NCI-H1694 treated with DMSO at 0.1 percent for 48 hours (cell line): ENCODE results near the gene PTPRE.
A peak's percentile ranks its signal among the peaks of the same experiment; 100 is the strongest.
"Not testable (repeated sequence)": the region's sequence is repeated elsewhere in the genome, so short reads cannot be mapped to it uniquely, and the experiment has no call there.

Experiments
- DNase-seq: peaks from one replicate; lab custom pipeline; 2025; lab: John Stamatoyannopoulos, UW

The PTPRE gene

DNA sequence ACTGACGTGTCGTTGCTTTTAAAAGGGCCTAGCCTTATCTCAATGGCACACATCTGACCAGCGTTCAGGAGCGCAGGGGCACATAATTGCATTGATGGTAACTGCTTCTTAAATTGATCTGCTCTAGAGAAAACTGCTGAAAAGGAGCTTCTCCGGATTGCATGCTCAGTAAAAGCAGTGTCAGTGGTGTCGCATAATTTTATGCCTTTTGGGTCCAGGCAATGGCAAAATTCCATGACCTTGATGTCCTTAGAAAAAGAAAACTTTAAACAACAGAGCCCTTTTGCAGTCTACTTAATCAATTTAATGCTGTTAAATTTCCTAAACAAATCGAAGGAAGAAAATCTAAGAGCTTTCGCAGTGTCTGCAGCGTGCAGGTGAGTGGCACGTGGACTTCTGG is 75.7 kb downstream of the PTPRE start:
- DNase-seq = no peak

DNA sequence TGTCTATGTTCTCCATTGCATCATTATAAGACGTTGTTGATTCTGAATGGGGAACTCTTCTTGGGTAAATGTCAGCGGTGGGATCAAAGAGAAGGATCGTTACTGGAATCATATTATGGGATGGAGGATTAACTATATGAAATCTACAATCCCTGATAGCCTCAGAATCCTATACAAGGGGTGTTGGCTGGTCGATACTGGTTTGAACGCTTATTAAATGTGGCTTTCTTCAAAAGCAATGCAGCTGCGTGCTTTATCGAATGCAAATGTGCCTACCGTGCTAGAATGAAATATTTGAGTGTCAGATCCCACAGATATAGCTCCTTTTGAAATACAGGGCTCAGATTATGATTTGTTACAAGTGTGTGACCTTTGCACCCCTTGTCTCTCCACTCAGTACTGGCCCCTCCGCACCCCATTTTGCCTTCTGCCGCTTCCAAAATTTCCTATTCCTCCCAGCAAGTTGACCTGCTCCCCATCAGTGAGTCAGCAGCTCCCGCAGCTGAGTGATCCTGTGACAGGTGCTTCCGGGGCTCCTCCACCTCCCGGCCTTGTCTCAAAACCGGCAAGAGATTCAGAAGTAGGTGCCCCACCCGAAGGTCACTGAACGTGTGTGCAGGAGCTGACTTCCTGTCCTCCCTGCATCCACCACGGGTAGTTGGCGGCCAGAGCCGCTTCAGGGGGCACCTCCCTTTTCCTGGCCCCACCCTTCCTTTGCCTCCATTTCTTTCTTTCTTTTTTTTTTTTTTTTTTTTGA is 76.6 kb downstream of the PTPRE start:
- DNase-seq = no peak

DNA sequence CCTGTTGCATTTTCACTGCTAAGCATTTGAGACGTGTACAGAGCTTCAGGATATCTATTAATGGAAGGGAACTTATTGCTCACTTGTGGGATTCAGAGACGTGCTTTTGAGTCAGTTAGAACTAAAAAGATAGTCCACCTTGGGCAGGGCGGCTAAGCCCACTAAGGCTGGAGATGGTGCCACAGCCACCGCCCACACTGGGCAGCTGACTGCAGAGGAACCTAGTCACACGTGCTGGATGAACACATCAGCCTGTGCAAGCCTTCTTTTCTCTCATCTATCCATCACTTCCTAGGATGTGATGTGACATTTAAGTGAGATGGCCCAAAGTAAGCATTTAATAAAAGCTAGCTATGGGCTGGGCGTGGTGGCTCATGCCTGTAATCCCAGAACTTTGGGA is 78.0 kb downstream of the PTPRE start:
- DNase-seq = no peak

DNA sequence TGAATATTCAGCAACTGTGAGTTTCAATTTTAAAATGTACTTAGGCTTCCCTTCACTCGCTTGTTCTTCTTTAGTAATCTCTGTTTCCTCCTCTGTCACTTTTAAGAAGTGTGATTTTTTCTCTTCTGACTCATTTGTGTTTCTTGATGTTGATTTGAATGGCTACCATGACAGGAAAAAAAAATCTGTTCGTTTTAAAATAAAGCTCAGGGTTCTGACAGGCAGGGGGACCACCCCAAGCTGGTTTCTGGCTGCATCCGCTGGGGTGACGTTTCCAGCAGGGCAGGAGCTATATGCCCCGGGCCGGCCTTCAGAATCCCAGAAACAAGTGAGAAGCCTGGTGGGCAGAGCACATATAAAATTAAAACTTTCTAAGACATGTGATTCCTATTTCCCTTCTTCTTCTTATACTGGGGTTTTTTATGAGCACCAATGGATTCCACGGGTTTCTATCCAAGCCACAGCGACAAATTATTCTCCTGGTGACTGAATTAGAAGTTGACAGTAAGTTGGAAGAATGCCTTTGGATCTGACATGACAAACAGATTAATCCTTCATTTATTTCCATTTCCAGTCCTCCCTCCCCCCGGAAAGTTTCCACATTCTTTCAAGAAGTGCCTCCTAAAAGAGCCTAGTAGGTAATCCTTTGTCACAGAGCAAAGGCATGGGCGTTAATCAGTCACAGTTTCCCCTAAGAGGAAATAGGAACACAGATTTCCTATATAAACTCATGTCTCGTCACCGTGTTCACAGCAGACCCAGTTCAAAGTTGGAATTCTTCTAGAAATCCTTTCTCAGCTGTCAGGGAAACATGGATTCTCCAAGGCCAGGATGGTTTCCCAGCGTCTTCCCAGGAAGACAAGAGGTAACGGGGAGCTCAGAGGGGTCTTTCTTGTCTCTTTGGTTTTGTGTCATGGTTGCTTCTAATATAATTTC is 79.9 kb downstream of the PTPRE start:
- DNase-seq = no peak

DNA sequence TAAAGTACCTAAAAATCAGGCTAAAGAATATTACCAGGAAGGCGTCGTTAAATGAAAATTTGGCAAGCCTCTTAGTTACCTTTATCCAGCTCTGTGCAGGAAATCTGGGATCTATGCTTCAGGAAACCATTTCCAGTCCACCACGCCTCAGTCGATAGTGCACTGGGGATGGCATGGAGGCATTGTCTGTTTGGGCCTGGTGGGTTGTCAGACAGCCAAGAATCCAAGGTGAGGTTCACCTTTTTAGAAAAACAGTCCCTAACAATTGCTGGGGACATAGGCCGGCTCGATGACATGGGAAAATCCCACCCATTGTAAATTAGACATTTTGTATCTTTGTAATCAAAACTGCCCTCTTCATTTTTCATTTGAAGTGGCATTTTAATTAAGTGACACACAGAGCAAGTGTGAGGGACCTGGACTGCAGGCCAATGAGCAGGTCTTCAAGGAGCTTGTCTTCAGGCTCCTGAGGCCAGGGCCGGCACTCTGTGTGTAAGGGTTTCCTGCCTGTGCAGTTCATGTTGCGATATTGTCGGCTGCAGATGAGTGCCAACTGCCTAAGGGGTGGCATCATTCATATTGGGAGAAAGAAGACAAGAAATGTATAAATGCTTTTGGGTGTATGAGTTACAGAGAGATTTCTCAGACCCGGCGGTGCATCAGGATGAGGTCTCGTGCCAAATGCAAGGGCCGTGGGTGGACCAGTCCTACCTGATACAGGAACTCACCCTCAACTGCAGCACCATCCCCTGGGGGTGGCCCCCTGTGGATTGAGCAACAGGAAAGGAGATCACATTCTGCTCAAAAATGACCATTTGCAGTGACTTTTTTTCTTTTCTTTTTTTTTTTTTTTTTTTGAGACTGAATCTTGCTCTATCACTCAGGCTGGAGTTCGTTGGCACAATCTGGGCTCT is 80.8 kb downstream of the PTPRE start:
- no peak for DNase-seq

DNA sequence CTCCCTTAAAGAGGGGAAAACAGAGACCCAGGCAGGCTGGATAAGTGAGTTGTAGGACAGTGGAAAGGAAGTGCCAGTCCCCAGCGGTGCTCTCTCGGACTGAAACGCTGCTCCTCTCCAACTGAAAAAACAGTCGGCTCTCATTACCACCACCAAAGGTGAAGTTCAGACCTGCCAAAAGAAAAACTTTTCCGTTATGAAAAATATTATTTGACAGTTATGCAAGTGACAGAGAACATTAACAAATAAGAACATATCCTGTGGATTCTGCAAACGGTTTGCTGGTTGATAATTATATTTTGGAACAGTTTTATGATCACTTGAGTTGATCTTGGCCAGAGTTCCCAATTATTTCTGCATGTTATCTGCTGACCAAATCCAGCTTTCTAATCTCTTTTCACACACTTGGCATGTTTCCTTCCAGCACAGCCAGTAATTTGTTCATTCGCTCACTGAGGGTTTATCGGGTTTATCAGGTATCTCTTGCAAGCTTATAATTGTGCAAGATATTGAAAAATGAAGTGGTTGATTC is 82.6 kb downstream of the PTPRE start:
- DNase-seq = no peak

DNA sequence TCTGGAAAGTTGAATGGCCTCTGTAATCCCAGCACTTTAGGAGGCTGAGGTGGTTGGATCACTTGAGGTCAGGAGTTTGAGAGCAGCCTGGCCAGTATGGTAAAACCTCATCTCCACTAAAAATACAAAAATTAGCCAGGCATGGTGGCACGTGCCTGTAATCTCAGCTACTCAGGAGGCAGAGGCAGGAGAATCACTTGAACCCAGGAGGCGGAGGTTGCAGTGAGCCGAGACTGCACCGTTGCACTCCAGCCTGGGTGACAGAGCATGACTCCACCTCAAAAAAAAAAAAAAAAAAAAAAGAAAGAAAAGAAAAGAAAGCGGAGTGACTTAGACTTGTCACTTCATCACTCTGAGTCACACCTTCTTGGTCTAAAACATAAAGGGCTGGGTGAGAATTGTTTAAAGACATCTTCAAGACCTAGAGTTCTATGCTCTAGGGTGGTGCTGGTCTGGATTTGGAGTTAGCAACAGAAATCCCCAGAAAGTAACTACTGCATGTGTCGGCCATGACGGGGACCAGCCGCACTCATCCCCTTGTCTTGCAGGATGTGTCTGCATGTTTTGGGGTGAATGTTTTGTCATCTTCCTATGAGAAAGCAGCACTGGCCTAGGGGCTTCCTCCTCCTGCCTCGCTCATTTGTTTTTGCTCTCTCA is 83.4 kb downstream of the PTPRE start:
- not testable (repeated sequence) for DNase-seq

DNA sequence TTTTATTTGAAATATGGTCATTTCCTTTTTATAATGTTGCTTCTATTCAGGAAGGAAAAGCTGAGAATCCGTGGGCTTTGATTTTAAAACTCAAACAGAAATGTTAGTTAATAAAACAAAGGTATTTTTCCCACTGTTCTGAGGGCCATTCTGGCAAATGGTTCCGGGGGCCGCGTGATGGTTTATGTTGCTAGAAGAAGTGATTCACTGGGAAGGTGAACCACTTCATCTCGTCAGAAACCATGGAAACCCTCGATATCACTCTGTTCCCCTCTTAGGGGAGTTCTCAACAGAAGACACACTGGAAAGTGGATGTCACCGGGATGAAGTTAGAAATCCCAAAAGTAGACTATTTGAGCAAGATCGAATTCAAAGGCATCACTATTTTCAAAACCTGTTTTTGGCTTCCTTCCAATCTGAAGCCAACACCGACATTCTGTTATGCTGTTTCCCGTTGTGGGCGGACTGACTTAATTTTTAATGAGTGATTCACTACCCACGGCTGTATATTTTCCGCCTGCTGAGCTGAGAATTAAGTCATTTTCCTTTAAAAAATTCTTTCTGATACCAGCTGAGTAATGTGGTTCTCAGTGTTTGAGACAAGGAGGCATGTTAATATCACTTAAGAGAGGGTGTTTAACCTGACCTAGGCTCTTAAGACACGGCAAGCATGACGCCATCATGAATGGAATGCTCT is 84.1 kb downstream of the PTPRE start:
- no peak for DNase-seq

DNA sequence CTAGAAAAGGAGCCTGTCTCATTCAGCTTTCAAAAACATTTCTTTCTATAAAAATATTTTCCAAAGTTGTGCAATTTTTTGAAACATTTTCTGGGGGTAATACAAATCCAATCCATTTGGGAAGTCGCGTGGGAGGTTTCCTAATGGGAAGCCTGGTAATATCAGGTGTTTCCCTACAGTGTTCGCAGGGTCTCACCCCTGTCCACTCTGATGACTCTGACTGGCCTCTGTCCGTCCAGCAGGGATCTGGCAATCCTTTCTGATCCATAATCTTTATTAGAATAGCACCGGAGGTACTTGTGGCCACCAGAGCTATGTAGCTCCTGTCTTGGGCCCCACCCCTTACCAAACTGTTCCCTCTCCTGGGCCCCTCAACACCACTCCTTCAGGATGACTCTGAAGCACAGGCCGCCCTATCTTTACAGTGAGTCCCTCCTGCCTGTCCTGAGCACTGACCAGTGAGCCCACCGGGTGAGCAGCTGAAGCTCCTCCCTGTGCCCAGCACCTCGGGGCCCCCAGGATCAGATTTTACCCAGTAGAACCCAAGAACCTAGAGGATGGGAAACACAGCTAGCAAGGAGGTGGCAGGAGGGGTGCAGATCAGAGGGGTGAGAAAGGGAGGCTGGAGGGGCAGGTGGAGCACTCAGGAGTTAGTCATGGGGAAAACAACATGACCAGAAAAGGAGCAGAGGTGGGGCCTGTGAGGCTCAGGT is 84.8 kb downstream of the PTPRE start:
- DNase-seq = no peak

DNA sequence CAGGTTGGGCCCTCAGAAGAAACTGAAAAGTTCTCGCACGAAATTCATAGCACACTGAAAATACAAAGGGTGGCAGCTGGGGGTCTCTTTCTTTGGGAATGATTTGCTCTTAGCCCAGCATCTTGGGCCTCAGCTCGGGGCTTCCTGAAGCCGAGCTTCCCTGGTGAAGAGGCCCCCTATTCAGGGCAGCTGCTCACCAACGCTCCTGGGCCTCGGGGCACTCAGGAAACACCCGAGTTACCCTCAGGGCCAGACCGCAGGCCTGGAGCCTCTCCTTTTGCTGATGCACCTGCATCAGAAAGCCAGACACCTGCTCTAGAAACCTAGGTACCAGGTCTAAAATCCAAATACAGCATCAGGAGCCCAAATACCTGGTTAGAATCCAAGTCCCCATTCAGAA is 85.5 kb downstream of the PTPRE start:
- no peak for DNase-seq

DNA sequence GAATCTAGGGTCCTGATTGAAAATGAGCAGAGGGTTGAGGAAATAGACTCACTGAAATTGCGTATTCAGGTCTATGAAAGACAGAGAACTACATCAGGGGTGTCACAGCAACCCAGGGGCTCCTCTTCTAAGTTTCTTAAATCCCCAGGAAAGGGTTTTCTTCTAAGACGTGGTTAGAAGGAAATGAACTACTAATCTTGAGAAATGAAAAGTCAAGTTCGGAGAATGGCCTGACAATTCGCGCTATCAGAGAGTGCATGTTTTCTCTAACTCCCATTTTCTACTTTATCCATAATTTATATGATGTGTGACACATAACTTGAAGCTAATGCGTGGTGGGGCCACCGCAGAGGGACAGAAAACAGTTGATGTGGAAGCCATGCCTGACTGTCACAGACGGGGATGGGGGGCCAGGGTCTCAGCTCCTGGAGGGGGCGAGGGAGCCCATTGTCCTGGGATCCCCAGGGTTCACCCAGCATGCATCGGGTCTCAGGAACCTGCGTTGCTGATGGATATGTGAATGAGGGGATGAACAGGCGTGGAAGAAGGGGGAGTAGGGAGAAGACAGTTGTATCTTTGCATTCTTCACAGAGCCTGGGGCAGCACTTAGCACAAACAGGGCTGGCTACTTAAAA is 86.3 kb downstream of the PTPRE start:
- no peak for DNase-seq

DNA sequence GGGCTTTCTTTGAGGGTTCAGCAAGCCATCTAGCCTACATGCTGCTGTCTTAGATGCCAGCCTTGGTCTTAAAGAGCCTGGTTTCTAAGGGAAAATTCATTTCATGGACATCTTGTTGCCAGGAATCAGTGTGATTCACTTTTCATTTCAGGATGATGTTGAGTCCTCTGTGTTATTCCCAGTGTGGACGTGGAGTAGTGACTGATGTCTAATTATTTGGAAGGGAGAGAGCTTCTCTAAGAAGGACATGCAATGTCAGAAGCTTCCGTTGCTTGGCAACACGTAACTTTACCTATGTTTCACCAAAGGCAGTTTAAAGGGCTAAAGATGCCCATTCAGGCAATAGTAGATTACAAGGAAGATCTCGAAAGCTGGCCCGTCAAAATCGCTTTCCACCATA is 89.0 kb downstream of the PTPRE start:
- no peak for DNase-seq

DNA sequence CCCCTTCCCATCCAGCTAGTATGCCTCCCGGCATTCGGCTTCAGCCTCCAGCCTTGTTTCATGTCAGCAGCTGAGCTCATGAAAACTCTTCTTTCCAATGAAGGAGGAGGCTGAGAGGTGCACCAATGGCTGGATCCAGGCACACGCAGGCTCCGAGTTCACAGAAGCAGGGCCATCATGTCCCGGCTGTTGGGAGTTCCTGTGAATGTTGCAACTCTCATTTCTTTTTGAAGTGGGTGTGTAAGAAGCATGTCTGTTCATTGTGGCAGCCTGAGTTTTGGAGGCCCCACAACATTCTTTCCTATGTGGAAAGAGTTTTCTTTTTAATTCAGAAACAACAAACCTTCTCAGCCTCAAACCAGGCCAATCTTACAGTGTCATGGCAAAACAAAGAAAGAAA is 89.7 kb downstream of the PTPRE start:
- DNase-seq = no peak

DNA sequence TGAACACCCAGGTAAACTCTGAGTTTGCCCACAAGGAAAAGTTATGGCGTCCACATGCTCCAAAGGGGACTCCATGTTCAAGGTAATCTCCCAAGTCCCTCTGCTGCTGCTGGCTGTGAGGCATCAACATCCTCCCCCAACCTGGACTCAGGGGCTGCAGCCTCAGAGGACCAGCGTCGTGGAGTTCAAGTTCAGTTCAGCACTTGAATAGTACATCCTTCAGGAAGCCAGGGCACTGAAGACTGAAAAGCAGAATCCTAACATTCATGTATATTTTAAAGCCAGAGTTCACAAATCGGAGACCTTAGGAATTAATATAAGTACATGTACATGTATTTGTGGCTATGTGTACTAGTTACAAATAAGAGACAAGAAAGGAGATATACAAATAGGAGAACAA is 90.4 kb downstream of the PTPRE start:
- no peak for DNase-seq

DNA sequence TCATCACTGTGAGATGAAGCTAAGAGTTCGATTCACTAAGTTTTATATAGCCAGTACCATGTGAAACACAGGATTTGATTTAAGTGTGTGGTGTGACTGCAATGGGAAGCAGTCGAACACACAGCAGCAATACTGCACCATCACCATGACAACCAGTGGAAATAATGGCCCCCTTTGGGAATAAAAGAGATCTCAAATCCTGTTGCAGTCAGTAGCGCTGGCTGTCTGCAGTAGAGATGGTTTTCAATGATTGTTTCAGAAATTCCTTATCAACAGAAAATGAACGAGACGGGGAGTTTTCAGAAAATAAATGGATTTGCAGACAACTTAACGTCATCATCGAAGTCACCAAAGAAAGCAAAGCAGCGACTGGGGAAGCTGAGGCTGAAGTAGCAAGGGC is 91.0 kb downstream of the PTPRE start:
- no peak for DNase-seq

DNA sequence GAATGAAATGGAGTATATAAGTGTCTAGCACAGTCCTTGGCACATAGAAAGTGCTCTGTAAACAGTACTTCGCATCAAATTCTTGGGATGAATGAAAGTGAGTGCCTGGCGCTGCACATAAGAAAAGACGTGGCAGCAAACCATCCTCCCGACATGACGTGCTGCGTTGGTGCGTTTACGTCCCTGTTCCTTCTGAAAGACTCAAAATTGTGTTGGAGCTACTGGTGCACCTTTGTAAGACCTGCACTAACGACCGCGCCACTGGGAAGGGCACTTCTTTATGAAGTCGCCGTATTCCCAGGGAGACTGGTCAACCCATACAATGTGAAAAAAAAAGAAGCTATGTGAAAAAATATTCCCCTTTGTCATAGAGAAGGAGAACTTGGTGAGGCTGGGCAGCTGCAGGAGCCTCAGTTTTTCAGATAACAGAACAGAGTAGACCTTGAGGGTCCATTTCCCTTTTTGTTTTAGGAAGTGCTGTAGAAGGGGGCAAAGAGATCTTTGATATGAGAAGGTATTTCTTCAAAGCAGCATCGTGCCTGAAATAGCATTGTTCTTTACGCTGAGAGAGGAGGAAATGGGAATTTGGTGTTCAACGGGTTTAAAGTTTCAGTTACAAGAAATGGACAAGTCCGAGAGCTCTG is 91.7 kb downstream of the PTPRE start:
- DNase-seq = no peak

DNA sequence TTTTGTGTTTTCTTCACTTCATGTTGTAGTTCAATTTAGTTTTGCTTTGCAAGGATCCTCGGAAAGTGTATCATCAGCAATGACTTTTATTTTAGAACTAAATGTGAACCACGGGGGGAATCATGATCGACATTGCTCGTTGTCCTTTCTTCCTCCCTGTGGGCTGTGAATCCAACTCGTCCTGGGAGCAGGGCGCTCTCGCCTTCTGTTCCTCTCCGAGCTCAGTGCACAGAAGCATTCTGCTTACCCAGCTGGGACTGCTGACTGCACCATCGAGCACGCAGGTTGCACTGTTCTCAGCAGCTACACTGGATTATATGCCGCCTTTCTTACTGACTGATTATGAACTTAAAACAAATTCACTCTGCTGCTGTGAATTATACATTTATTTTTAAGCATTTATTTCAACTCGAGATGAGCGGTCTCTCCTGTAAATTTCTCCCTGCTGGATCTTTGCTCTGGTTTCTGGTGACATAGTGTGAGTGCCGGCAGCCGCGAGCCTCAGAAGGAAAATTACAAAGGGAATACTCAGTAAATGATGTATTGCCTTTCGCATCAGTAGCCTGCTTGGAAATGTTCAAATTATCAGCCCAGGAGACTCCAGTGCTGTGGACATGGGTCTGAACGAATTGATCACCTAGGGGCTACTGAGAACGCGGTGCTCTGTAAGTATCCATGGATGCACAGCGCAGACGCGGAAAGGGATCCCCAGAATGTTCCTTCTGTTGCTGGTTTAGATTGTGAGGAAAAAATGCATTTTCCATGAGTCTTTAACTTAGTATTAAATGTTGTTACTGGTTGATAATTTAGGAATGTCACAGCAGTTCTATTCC is 92.6 kb downstream of the PTPRE start:
- peak; percentile 3 for DNase-seq
